Peyer's patch (tissue), 4 donors: Measurements from ENCODE around the gene SLC7A11.

ENCODE experiments used
- CTCF ChIP-seq, 6 experiments: fragments of 450-650 bp in 4 of 6; fragments of 200-600 bp in 2 of 6; sonication (generic) in 1 of 6; IDR thresholded peaks; one replicate each; pipeline ENCODE4 v1.5.1; 2017 to 2019; ENCODE audit warnings: antibody characterized with exemption in 6 of 6, mild to moderate bottlenecking in 3 of 6, moderate library complexity in 1 of 6
- POLR2A ChIP-seq, 2 donors: fragments of 450-650 bp; IDR thresholded peaks; one replicate each; pipeline ENCODE4 v1.5.1; 2017; ENCODE audit warnings: antibody characterized with exemption in 2 of 2, mild to moderate bottlenecking in 2 of 2, moderate library complexity in 2 of 2

GRCh38 chr4:138255917-138256597 lies 13.9 kb upstream of the SLC7A11 start:
- TF ChIP-seq CTCF (IDR thresholded peaks at IDR 0.05), result no peak
- TF ChIP-seq POLR2A (IDR thresholded peaks at IDR 0.05), result no peak
